Subcutaneous adipose tissue (tissue), 4 donors: ENCODE data around the gene ST6GAL1. TPM values are rescaled to one million over a fixed set of nuclear protein-coding genes. Genes with fewer than 3 reads are reported as not detected.

ENCODE experiments used
- total RNA-seq, 4 donors: library from RNA; depleted of rRNA; stranded (reverse); fragments of >200 nt; gene quantifications; one replicate each; pipeline ENCODE4 v1.1.0, GENCODE V29; 2016
- TF ChIP-seq, protein P1 (sequence below): fragments of 450-650 bp; IDR thresholded peaks from one replicate; pipeline ENCODE4 v1.5.1; 2016; ENCODE audit warnings: low read depth, mild to moderate bottlenecking, control low read depth, antibody characterized with exemption, moderate library complexity

Gene ST6GAL1
- total RNA-seq, 4 donors from 2014 or later, result 31.4 to 80.1 (median 43.8) TPM

DNA sequence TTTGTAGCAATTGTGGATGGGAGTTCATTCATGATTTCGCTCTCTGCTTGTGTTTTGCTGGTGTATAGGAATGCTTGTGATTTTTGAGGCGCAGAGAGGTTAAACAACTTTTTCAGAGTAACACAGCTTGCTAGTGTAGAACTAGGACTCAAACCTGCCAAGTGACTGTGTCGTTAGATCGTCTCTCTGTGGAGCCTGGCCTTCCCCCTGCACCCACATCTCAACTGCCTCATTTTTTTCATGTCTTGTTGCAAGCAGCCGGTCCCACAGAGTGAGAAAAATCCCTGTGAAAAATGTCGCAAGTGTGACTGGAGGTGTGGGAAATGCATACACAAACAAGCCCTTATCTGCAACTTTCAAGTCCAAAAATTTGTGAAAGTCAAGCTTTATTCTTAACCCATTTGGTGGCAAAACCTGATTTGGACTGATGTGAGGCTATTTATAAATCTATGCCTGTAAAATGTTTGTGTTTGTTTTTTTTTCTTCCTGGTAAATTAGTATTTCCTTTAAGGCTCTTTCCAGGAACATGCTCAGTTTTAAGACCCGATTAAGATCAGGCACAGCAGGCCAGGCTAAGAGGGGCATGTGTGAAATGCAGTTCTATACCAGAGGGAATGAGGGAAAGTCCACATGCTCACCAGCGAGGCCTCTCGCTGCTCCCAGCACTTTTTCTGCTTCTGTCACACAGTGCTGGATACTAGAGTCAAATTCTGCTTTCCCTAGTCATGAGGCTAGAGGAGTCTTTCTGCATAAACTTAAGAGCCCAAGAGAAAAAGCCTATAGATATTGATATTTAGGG lies 25.8 kb downstream of the ST6GAL1 start:
- TF ChIP-seq, protein P1, sequence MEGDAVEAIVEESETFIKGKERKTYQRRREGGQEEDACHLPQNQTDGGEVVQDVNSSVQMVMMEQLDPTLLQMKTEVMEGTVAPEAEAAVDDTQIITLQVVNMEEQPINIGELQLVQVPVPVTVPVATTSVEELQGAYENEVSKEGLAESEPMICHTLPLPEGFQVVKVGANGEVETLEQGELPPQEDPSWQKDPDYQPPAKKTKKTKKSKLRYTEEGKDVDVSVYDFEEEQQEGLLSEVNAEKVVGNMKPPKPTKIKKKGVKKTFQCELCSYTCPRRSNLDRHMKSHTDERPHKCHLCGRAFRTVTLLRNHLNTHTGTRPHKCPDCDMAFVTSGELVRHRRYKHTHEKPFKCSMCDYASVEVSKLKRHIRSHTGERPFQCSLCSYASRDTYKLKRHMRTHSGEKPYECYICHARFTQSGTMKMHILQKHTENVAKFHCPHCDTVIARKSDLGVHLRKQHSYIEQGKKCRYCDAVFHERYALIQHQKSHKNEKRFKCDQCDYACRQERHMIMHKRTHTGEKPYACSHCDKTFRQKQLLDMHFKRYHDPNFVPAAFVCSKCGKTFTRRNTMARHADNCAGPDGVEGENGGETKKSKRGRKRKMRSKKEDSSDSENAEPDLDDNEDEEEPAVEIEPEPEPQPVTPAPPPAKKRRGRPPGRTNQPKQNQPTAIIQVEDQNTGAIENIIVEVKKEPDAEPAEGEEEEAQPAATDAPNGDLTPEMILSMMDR, result no peak

DNA sequence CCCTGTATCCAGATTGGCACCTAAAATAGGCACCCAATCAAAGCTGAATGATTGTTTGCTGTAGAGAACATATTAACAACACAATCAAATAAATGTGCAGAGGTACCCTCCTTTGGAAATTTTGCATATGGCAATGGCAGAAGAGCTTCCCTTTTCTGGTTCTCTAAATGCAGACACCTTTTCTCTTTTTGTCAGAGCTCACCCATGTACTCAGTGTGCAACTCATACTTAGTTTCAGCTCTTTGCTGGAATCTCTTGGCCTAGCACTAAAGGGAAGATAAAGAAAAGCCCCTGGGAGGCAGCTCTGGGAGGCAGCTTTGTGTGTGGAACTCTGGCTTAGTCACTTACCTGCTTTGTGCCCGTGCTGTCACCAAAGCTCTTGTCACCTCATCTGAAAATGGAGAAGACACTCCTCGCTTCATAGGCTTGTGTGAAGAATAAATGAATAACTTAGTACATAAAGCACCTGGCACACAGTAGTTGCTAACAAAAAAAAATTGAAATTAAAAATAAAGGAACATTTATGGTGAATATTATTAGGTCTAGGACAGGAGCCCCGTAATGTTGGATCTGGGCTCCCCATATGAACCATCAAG lies 28.8 kb downstream of the ST6GAL1 start:
- TF ChIP-seq, protein P1, result no peak

DNA sequence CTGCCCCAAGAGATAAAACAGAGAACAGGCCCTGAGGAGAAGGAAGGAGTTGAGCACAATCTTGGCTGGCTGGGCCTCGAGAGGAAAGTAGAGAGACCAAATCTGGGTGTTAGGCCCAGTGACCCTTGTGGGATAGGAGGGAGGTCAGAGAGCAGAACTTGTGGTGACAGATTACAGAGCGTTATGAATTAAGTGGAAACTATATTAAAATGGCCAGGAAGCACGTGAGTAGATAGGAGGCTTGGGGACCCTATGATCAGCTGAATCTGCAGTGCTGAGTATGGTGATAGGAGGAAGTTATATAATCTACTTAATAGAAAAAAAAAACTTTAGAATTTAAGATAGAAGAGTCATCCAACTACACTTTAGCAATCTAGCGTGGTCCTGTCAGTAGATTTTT lies 30.0 kb downstream of the ST6GAL1 start:
- TF ChIP-seq, protein P1, result no peak

DNA sequence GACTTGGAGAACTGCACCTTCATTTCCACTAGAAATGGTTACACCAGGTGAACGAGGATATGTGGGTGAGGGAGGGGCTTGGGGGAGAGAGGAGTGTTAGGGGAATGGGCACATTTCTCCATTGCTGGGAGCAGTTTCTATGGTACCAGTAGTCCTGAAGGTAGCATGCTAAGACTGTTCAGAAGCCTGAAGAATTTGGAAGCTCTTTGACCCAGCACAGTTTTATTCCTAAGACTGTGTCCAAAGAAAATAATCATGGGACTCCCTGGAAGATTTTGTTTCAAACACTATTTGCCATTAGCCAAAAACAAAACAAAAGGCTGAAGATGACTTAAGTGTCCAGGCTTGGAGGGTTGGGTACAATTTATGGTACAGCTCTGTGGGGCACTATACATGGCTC lies 32.1 kb downstream of the ST6GAL1 start:
- TF ChIP-seq, protein P1, result no peak

DNA sequence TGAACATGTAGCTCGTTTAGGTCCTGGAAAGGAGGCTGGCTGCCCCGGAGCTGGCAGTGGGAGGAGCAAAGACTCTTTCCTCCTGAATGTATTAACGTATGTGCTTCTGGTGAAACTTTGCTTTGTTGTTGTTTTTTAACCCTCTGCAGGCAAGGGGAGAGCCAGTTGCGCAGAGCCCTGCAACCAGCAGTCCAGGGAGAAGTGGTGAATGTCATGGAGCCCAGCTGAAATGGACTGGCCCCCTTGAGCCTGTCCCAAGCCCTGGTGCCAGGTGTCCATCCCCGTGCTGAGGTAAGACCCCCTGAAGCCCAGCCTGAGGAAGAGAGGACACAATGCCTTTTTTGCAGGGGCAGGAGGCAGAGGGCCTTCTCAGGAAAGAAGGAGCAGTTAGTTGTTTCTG lies 33.3 kb downstream of the ST6GAL1 start:
- TF ChIP-seq, protein P1, result no peak

DNA sequence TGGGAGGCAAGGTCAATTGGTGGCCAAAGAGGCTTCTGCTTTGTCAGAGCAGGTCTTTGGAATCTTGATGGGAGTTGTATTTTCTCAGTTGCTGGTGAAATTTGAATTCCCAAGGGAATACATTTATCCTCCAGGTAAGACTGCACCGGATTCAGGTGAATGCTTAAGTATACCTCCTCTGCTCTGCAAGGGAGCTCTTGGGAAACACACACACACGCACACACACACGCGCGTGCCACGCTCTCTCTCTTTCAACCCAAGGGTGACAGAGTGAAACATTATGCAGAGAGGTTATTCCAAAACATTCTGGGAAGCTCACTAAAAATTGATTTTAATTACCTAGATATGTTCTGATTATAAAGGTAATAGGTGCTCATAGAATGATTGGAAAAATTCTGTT lies 33.7 kb downstream of the ST6GAL1 start:
- TF ChIP-seq, protein P1, result no peak

DNA sequence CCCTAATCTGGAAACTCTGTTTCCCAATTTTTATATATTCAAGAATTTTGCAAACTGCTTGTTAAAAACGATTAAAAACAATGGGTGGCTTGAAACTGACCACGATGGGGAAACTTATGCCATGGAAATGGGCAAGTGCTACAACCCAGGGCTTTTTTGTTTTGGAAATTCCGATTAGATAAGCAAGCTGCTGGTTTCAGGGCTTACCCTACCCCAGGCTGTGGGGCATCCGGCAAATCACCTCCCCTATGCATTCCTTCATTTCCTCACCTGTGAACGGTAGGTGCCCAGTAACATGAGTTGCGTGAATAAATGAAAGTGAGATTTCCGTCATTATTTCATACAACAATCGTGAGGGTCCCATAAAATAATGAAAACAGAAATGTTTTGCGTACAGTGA lies 34.3 kb downstream of the ST6GAL1 start:
- TF ChIP-seq, protein P1, result no peak
